ENCODE measurements around the gene TOR1AIP2.
"Not testable (repeated sequence)": the region's sequence is repeated elsewhere in the genome, so short reads cannot be mapped to it uniquely, and the experiment has no call there.

TOR1AIP2 gene

DNA sequence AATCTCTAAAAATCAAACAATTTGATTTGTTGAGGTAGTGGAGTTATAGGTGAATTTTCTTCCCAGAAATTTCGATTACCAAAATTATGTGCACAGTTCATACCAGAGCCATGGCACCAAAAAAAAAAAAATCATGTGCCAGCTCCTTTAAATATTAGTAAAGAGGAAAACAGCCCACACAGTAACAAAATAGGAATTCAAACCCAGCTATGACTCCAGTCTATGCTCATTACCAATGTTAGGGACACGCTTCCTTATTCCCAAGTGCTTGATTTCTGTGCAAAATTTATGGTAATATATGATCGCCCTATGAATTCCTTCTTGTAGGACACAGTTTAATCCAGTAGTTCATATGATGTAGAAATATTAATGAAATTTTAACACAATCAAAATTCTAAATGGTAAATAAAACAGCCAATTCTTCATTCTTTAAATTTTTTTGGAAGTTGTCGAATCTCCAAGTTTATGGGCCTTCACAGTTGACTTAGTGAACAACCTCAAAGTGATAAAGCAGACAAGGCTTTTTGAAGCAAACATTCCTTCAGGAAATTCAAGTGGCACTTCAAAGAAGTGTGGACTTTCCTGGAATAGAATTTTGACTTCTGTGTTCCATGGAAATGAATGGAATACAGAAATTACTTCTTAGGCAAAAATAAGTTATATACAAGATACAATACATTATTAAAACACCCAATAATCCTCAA is 1.9 kb downstream of the TOR1AIP2 start:
- no peak for DNase-seq

DNA sequence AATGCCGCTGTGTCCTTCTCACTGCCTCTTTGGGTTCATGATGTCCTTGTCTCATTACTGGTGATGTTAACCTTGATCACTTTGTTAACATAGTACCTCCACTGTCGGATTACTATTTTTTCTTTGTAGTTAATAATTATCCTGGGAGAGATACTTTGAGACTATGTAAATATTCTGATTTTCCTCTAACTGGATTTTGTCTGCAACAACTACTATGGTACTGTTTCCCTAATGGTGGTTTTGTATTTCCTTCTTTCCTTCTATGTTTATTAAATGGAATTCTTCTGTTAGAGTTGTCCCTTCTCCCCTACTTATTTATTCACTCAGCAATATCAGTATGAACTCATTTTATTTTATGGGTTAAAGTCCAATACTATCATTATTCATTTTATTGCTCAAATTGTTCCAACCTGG is 4.2 kb downstream of the TOR1AIP2 start:
- no peak for DNase-seq

- no peak for DNase-seq
These were observed 5.0 kb downstream of the TOR1AIP2 start for GRCh38 chr1:179872558-179872957.

DNA sequence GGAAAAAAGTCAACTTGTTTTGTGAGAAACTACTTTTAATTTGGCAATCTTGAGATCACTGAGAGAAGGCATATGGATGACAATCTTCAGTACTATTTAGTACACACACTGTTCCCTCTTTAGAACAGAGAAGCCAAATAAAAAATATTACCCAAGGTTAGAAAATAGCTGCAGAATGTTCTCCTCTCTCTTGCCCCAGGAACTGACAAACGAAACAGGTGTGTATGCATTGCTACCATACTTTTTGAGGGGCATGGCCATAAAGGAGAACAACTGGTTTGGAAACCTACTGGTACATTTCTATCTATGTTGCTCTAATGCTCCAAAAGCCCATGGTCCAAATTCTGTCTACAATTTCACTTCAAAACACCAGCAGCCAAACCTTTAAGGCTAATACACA is 5.7 kb downstream of the TOR1AIP2 start:
- no peak for DNase-seq

GRCh38 chr1:179870870-179871269 is 6.7 kb downstream of the TOR1AIP2 start:
- no peak for DNase-seq

- peak; percentile 53 for DNase-seq
These were observed 9.9 kb downstream of the TOR1AIP2 start for GRCh38 chr1:179867493-179868330.

DNA sequence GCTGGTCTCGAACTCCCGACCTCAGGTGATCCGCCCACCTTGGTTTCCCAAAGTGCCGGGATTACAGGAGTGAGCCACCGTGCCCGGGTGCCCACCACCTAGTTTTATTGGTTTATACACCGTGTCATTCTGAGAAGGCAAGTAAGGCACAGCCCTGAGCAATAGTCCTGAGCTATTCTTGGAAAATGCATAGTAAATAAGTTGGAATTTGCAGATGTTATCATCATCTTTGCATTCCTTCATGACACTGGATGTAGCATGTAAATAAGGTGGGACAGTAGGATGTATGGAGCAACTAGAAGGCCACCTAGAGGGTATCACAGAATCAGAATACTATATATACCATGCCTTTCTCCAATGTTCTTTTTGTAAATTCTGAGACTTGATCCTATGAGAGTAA is 11.0 kb downstream of the TOR1AIP2 start:
- no peak for DNase-seq

DNA sequence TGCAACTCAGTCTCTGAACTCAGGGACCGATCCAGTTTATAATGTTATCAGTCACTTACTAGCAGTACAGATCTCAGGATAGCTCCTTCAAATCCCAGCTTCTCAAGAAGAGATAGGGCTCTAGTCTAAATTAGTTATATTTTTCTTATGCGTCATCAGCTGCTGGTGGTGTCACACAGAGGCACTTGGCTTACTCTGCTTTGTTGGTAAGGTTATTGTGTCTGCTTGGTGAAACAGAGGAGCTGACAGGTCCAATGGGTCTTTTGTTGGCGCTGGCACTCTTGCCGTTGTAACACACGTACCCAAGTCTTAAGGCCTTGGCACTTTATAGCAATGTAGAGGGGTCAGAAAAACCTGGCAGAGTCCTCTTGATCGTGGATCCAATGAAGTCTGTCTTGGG is 12.2 kb downstream of the TOR1AIP2 start:
- DNase-seq = no peak

- no peak for DNase-seq
These were observed 17.0 kb downstream of the TOR1AIP2 start for GRCh38 chr1:179860652-179861051.

DNA sequence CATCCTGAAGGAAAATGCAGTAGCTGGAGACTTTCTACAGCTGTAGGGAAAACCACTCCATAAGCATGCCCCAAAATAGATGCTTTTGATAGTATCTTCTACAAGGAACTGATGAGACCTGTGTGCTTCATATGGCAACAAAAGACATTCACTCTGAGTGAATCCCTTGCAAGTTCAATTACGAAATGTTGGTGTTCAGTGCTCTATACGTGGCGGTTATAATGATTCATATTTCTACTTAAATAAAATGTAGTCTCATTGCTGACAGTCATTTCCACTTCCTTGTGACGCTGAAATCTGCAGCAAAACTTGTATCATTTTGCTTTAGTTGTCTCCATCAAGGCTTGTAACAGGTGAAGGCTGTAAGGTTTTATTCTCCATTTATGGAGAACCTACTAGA is 20.6 kb downstream of the TOR1AIP2 start:
- DNase-seq = no peak

- no peak for DNase-seq
These were observed 21.3 kb downstream of the TOR1AIP2 start for GRCh38 chr1:179856296-179856695.

DNA sequence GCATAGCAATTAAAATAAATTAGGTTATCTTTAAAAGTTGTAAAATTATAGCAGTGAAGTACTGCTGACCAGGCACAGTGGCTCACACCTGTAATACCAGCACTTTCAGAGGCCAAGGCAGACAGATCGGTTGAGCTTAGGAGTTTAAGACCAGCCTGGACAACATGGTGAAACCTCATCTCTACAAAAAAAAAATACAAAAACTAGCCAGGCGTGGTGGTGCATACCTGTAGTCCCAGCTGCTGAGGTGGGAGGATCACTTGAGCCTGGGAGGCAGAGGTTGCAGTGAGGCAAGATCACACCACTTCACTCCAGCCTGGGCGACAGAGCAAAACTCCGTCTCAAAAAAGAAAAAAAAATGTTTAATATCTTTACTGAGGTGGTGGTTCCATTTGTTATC is 21.8 kb downstream of the TOR1AIP2 start:
- DNase-seq = not testable (repeated sequence)

GRCh38 chr1:179853102-179853501 is 24.5 kb downstream of the TOR1AIP2 start:
- DNase-seq = no peak

GRCh38 chr1:179848233-179848632 is 29.4 kb downstream of the TOR1AIP2 start:
- no peak for DNase-seq

DNA sequence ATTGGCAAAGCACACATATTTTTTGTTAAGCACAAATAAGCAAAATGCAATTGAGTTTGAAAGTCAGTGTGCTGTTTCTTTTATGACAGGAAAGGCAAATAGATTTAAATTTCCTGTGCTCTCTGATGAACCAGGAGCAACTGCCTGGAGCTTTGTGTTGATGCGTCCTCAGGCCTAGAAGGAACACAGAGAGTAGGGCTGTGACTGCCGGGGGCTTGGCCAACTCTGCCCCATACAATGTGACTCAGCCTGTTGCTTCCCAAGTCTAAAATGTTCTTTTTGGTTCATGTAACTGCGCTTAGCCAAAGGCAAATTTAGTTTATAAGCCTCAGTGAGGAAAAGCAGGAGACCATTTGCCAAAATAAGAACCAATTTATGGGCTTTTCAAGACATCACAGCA is 37.5 kb downstream of the TOR1AIP2 start:
- no peak for DNase-seq

DNA sequence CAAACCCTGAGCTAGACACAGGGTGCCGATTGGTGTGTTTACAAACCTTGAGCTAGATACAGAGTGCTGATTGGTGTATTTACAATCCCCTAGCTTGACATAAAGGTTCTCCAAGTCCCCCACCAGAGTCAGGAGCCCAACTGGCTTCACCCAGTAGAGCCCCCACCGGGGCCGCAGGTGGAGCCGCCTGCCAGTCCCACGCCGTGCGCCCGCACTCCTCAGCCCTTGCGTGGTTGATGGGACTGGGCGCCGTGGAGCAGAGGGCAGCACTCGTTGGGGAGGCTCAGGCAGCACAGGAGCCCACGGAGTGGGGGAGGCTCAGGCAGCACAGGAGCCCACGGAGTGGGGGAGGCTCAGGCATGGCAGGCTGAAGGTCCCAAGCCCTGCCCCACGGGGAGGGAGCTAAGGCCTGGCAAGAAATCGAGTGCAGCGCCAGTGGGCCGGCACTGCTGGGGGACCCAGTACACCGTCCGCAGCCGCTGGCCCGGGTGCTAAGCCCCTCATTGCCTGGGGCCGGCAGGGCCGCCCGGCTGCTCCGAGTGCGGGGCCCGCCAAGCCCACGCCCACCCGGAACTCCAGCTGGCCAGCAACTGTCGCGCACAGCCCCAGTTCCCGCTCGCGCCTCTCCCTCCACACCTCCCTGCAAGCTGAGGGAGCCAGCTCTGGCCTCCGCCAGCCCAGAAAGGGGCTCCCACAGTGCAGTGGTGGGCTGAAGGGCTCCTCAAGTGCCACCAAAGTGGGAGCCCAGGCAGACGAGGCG is 40.7 kb downstream of the TOR1AIP2 start:
- not testable (repeated sequence) for DNase-seq

DNA sequence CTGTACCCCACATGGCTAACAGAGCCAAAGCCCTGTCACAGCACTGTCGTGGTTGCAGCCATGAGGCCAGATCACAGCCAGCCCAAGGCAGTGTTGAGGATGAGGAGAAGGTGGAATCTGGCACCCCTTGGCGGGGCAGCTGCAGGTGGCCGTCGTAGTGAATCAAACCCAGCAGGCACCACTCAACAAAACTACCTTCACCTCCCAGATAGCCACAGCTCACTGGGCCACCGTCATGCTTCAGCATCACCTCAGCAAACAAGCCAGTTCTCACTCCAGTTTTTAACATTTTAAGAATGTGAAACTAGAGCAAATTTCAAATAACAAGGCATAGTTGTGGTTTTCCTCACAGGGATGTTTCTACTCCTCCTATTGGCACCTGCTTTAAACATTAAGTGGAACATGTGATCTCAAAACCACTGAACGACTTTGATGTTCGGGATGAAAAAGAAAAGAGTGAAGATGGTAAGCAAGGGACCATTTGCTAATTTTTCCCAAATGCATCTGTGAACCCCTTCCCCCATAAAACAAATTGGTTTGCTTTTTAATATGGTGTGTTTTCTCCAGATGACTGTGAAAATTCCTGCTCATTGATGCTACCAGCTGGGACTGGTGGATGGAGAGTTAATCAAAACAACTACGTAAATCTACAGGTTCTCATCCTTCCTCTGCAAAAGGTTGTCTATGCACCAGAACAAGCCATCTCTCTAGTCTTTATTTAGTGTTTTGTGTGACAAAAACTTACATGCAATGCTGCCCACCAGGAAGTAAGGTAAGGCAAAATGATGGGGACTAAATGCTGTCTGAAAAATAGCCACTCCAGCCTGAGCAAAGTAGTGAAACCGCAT is 45.5 kb downstream of the TOR1AIP2 start:
- no peak for DNase-seq

DNA sequence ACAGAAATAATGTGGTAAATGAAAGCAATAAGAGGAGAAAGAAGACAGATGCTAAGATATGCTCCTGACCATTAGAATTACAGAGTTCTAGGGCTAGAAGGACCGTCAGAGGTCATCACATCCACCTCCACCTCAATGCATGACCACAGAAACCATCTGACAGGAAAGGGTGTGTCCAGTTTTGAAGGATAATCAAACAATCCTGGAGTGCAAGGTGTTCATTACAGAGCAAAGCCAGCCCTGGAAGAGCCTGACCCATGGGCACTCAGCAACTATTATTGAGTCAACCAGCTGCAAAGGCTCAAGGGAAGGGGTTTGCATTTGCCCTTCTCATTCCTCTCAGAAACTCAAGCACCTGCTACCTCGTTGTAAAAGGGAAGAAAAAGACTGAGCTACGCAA is 46.4 kb downstream of the TOR1AIP2 start:
- no peak for DNase-seq

DNA sequence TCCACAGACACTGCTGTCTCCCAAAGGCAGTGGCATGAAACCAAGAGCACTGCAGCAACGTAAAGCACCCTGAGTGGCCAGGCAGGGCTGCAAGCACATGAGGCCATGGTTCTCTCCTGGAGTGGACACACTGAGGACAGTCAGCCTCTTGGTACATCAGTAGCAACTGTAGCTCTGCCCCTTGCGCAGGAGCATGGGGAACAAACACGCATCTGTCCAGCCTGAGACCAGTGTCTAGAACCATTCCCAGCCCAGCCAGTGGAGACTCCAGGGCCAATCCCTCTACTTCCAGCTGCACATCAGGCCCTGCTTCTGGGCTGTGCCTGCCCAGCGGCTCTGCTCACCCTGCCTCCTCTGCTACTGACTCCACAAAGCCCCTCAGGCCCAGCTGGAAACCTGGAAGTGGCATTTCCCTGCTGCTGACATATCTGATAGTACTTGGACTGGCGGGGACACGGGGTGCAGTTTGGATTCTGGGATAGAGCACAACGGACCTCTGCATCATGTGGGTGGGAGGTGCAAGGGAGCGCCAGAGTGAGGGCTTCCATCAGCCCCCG is 49.0 kb downstream of the TOR1AIP2 start:
- DNase-seq = no peak

- no peak for DNase-seq
These were observed 50.9 kb downstream of the TOR1AIP2 start for GRCh38 chr1:179826626-179827280.

DNA sequence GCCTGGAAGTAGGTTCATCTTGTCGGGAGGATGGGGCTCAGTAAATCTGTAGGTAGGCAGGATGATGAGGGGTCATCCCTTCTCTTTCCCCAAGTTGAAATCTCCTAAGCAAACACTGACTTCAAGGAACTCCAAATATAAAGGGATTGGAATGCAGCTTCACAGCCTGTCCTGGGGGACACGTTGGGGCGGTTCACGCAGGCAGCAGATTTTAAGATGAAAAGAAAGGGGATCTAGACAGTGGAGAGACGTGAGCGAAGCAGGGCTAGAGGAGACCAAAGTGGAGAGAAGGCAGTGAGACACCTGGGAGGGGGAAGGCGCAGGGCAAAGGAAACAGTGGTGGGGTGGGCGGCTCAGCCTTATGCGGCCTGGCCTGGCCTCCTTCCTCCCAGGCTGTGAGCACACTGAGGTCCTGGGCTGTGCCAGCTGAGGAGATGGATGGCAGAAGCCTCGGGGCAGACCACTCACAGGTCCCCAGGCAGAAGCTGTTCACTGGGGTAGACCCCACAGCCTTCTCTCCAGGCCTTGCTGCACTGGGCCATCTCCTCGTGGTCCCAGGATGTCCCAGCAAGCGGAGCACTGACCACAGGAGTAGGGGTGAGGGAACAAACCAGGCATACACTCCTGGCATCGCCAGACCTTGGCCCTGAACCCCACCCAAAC is 51.7 kb downstream of the TOR1AIP2 start:
- no peak for DNase-seq

Measured in stimulated activated CD4-positive, alpha-beta T cell treated with anti-CD3 and anti-CD28 coated beads, Interleukin-4, amount 100 ng/mL, for 1 hour (primary cell).